ENCODE results near the gene PRKACG.
"Not testable (repeated sequence)": the region's sequence is repeated elsewhere in the genome, so short reads cannot be mapped to it uniquely, and the experiment has no call there.

The PRKACG gene

DNA sequence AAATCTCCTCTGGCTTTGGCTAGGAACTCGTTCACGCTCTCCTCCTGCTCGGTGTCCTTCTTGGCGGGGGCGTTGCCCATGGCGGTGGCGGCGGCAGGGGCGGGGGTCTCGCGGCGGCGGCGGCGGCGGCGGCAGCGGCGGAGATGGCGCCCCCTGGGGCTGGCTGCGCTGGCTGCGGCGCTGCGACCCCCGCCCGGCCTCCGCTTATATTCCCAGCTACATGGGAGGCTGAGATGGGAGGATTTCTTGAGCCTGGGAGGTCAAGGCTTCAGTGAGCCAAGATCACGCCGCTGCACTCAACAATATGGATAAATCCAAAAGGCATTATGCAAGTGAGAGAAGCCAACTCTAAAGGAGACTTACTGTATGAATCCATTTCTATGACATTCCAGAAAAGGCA is at the start of gene PRKACG:
PRKACG (minus strand) TSS at position 101 of the 400 bp plus-strand sequence; CDS start at position 80, 21 bp downstream.
- no peak for DNase-seq

DNA sequence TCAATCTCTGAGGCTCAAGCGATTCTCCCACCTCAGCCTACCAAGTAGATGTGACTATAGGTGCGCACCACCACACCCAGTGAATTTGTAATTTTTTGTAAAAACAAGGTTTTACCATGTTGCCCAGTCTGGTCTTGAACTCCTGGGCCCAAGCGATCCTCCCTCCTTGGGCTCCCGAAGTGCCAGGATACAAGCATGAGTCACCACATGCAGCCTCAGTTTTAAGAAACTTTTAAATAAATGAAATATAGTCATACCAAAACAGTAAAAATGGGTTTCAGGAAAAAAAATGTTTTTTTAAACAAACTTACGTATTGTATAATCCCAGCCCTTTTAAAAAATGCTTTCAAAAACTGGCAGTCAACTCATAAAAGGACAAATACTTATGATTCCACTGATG is 48.3 kb upstream of the PRKACG start:
- DNase-seq: no peak

DNA sequence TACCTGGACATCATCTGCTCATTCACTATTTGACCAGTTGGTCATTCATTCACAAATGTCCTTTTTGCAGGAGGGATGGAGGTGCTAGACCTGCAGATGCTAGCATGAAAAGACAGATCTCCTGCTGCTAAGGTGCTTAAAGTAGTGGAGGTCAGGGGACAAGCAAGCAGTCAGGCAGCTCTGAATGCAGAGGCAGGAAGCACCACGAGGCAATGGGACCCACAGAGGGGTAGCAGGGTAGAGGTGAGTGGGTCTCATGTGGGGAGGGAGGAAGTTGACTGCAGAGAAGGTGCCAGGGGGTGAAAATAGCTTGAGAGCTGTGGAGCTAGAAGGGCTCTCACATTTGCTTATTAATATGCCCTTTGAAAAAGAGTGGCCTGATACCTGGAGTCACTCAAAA is 46.9 kb upstream of the PRKACG start:
- no peak for DNase-seq

DNA sequence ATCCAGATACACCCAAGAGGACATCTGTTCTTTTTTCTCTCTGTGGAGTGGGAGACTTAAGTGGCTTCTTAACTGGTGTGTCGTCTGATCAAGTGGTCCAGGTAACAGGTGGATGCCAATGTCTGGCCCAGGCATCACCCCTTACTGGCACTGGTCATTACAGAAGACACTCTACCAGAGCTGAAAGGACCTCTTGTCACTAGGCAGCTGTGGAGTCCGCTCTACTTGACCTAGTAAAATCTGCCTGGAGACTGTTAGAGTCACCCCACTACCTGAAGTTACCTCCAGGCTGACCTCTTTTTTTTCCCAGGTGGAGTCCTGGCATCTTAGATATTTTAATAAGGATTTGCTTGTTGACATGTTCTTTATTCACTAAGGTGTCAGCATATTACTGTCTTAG is 44.2 kb upstream of the PRKACG start:
- no peak for DNase-seq

DNA sequence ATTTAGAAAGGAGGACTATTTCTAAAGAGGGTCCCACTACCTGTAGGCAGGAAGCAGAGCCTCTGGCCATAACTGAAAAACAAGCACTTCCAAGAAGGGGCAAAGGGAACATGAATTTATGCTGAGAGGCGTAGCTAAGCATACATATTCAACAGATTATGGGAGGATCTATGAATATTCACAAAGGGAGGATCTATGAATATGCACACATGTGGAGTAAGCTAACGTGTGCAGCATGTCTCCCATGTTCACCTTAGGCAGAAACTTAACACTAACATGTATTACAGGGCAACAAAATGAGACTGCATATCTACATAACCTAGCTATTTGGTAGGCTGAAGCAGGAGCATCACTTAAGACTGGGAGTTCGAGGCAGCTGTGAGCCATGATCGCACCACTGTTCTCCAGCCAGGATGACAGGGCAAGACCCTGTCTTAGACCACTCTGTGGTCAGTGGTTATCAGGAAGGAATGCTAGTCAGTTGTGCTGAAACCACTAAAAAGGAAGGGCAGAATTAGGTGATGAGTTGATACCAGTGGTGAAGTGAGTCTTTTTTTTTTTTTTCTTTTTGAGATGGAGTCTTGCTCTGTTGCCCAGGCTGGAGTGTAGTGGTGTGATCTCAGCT is 42.4 kb upstream of the PRKACG start:
- DNase-seq: no peak

DNA sequence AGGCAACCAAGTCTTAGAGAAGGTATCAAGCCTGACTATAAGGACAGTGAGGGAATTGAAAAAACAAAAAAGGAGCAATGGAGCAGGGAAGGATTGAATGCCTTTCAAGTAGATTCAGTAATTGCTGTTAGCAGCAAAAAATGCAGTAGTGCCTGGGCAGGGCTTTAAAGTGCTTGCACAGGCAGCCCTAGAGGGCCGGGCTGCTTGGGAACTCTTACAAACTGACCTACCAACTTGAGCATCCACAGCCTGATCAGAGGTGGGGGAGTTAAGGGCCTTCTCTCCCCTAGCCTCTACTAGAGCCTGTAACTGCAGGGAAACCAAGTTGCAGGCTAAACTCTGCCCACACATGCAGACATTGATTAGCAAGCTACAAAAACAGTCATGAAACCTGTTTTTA is 41.1 kb upstream of the PRKACG start:
- no peak for DNase-seq

DNA sequence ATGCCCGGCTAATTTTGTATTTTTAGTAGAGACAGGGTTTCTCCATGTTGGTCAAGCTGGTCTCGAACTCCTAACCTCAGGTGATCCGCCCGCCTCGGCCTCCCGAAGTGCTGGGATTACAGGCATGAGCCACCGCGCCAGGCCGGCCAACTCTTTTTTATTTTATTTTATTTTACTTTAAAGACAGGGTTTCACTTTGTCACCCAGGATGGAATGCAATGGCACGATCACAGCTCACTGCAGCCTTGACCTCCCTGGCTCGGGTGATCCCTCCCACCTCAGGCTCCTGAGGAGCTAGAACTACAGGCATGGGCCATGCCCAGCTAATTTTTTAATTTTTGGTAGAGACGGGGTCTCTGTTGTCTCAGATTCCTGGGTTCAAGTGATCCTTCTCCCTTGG is 37.0 kb upstream of the PRKACG start:
- DNase-seq: not testable (repeated sequence)

DNA sequence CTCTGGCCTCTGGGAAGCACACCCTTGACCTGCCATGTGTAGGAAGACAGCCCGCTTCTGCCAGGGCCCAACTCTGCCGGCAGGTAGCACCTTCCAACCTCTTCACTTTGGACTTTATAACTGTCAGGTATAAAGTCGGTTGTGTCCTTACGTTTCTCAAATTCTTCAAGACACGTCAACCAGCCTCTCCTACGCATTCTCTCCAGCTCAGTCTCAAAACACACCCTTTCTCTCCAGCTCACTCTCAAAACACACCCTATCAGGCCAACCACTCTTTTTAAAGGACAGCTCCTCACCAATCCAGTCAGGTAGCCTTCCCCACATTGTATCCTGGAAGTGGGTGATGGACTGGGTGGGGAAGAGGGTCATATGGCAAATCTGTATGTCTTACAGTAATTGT is 35.2 kb upstream of the PRKACG start:
- DNase-seq: no peak

DNA sequence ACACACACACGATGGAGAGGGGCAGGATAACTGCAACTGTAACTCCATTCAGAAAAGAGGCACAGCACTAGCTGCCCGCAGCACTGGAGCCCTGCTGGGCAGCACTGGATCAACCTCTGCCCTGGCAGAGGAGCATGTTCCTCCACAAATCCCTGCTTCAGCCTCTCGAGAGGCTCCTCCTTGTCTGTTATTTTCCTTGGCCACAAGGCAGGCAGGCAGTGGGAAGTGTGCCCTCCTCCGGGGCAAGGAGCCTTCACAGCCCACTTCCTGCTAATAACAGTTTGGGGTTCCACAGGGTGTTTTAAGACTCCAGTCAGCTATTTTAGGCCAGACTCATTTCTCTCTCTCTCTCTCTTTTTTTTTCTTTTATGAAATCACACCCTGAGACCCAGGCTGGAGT is 33.5 kb upstream of the PRKACG start:
- no peak for DNase-seq

DNA sequence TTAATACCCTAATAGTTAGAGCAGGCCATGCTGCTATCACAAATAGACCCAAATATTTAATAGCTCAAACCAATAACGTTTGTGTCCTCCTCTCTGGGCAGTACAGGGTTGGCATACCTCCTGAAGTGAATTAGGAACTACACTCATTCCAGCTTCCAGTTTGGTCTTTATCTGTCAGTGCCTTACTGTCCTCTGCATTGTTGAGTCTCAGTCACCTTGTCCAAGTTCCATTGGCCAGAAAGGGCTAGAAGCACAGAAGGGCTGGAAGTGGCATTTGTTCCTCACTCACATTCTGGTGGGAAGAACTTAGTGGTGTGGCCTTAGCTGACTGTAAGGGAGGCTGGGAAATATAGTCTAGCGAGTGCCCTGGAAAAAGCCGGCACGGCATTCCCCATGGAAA is 32.8 kb upstream of the PRKACG start:
- no peak for DNase-seq

DNA sequence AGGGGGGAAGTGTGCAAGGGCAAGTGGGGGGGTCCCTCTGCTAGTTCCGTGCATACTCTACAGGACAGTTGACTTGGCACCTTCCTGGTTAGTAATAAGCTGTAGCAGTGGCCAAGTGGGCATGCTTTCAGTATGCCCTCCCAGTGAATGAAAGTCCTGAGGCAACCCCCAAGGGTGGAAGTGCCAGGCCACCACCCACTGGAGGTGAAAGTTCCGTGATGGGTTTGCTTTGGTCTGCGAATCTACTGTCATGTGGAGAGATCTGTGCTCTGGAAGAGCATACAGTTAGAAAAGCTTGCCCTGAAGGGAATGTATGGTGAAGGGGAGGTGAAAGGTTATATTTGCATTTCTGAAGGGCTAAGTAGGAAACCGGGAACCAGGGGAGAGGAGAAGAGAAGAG is 31.9 kb upstream of the PRKACG start:
- no peak for DNase-seq

DNA sequence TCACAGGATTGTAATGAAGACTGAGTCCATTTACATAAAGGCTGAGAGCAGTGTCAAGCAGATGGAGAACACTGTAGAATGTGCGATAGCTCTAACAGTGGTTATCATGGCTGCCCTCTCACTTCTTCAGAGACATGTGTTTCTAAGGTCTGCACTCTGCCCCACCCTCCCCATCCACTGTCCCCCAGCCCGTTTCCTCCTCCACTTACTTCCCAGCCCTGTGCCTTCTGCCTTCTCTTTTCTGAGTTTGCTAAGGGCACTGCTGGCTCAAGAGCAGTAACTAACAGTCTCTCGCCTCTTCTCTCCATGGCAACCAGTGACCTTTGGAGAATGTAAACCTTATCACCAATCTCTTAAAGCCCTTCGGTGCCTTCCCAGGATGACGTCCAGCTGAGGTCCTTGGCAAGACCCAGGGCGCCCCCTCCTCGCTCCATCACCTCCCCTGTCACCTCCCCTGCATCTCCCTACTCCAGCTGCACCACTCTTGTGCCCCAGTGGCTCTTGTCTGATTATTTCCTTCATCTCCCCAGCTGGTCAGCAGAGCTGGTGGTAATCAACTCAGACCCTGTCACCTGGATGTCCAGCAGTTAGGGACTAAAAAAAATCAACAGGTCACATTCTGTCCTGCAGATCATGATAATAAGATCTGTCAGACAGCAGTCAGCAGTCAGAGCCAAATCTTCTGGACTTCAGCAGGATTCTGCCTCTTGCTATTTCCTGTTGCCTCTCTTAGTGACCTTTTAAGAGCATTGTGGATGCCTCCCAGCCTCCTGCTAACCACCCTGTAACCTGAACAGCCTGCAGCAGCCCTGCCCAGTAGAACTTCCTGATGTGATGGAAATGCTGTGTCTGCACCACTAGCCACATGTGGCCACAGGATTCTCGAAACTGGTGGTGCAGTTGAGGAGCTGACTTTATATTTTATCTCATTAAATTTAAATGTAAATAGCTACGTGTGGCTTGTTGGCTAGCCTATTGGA is 30.6 kb upstream of the PRKACG start:
- no peak for DNase-seq

DNA sequence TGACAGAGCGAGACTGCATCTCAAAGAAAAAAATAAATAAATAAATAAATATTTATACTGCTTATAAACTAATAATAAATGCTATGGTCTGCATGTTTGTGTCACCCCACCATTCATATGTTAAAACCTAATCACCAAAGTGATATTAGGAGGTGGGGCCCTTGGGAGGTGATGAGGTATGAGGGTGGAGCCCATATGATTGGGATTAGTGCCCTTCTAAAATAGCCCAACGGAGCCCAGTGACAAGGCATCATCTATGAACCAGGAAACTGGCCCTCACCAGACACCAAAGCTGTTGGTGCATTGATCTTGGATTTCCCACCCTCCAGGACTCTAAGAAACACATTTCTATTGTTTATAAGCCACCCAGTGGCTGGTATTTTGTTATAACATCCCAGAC is 26.7 kb upstream of the PRKACG start:
- DNase-seq: no peak

DNA sequence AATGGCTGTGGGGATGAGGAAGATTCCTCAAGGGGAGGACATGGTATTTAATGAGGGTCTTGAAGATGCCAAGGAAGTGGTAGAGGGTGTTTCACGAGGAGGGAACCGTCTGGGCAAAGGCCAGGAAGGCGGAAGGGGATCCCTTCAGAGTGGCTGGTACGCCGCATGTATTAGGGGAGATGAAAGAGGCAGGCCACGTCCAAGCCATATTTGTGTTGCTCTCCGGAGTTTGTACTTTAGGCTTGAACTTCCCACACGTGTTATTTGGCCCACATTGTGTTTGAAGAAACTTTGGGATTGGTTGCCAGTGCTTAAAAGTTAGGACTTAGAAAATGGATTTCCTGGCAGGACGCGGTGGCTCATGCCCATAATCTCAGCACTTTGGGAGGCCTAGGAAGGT is 22.9 kb upstream of the PRKACG start:
- no peak for DNase-seq

DNA sequence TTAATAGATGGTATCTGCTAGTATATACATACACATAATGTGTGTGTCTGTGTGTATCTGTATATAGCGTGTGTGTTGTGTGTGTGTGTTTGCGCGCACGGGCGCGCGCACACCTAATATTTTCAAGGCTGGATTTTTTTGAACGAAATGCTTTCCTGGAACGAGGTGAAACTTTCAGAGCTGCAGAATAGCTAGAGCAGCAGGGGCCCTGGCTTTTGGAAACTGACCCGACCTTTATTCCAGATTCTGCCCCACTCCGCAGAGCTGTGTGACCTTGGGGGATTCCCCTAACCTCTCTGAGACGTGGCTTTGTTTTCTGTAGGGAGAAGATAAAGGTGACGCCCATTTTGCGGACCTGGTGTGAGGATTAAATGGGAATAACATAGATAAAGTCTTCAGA is 22.4 kb upstream of the PRKACG start:
- no peak for DNase-seq

DNA sequence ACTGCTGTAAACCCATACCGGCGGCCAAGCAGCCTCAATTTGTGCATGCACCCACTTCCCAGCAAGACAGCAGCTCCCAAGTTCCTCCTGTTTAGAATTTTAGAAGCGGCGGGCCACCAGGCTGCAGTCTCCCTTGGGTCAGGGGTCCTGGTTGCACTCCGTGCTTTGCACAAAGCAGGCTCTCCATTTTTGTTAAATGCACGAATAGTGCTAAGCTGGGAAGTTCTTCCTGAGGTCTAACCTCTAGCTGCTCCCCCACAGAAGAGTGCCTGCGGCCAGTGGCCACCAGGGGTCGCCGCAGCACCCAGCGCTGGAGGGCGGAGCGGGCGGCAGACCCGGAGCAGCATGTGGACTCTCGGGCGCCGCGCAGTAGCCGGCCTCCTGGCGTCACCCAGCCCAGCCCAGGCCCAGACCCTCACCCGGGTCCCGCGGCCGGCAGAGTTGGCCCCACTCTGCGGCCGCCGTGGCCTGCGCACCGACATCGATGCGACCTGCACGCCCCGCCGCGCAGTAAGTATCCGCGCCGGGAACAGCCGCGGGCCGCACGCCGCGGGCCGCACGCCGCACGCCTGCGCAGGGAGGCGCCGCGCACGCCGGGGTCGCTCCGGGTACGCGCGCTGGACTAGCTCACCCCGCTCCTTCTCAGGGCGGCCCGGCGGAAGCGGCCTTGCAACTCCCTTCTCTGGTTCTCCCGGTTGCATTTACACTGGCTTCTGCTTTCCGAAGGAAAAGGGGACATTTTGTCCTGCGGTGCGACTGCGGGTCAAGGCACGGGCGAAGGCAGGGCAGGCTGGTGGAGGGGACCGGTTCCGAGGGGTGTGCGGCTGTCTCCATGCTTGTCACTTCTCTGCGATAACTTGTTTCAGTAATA is 21.8 kb upstream of the PRKACG start, which contains the start of gene FXN:
FXN (plus strand) TSS at position 315 of the 871 bp plus-strand sequence; CDS start at position 346, 31 bp downstream.
- DNase-seq: no peak

DNA sequence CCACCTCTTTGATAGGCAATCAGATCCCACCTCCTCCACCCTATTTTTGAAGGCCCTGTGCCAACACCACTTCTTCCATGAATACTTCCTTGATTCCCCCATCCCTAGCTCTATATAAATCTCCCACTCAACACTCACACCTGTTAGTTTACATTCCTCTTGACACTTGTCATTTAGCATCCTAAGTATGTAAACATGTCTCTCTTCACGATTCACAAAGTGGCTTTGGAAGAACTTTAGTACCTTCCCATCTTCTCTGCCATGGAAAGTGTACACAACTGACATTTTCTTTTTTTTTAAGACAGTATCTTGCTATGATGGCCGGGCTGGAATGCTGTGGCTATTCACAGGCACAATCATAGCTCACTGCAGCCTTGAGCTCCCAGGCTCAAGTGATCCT is 20.2 kb upstream of the PRKACG start:
- no peak for DNase-seq

DNA sequence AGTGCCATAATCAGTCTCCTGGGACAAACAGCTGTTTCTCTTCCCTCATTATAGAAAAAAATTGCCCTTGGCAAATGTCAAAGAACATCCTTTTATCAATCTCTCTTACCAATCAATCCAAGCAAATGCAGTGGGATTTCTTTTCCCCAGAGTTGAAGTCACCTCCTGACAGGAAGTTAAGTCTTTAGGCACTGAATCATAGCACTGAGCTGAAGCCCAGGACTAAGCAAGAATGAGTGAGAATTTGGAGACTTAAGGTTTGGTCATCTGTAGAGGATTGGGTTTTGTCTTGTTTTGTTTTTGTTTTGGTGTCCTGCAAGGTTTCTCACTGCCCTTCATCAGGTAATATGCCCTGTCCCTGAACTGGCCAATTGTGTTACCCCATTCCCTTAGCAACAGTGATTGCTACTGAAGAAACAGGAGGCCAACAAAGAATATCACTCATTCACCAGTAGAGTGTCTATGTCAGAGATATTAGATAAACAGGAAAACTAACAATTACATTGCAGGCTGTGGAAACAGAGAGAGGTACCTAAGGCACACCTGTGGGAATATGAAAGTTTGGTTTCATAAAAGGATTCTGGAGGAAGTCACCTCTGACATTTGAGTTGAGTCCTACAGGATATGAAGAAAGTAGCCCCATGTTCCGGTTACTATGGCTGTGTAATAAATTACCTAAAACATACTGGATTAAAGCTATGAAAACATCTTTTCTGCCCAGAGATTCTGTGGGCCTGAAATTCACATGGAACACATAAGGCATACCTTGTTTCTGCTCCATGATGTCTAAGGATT is 17.1 kb upstream of the PRKACG start:
- no peak for DNase-seq

DNA sequence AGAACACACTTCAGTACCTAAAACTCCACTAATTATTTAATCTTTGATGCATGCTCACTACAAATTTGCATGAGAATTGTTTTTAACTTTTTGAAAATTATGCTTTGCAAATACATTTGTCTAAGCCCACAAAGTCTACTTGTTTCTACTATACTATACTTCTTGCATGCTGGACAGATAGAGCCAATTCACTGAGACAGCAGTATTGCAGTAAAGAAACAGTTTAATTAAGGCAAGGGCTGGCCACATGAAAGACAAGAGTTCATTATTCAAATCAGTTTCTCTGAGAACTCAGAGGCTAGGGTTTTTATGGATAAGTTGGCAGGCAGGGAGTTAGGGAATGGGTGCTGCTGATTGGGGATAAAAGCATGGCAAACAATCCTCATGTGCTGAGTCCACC is 15.6 kb upstream of the PRKACG start:
- DNase-seq: no peak

DNA sequence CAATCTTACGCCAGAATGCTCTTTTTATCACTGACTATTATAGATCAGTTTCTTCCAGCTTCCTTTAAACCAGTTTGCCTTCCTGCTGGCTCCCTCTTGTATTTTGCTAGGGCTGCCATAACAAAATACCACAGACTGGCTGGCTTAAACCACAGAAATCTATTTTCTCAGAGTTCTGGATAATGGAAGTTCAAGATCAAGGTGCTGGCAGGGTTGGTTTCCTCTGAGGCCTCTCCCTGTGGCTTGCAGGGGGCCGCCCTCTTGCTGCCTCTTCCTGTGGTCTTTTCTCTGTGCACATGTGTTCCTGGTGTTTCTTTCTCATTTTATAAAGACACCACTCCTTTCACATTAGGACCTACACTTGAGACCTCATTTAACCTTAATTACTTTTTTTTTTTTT is 14.8 kb upstream of the PRKACG start:
- no peak for DNase-seq

DNA sequence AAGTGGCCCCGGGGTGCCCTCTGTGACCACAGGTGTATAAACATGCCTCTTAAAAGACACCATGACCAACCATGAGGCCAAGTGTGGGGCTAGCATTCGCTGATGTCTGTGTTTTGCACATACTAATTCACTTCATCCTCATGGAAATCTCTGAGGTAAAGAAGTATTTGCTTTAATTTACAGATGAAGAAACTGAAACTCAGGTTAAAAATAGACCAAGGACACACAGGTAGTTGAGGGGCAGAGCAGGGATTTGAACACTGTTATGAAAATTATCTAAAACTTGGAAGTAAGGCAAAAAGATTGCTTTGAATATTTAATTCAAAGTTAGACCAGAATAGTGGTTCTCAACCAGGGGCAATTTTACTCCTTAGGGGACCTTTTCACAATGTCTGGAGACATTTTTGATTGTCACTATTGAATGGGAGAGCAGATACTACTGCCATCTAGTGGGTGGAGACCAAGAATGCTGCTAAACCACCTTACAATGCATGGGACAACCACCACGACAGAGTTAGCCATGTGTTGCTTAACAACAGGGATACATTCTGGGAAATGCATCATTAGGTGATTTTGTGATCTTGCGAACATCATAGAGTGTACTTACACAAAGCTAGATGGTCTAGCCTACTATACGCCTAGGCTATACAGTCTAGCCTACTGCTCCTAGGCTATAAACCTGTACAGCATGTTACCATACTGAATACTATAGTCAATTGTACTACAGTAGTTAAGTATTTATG is 13.6 kb upstream of the PRKACG start:
- no peak for DNase-seq

DNA sequence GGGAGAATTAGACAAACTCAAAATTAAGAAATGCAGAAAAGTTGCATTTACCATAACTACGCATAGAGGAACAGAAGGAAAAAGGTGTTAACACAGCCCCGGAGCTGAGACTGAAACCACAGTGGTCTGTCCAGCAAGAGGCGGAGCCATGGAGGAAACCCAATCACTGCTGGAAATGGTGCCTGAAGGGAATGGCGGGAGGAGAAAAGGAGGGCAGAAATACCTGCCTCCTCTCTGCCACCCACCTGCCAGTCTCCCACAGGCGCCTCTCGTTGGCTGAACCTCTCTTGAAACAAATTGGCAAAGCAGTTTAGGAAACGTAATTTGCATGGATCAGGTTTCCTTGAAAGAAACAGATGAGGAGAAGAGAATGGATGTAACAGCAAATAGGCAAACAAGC is 9.7 kb upstream of the PRKACG start:
- DNase-seq: no peak
